SIG-M5 treated with dmso at 0.1 percent for 504 hours (cell line): Measurements from ENCODE around the gene SYCN.

Experiments used
- DNase-seq: peaks from one replicate; lab custom pipeline; 2025; ENCODE audit not compliant: unreplicated experiment; lab: John Stamatoyannopoulos, UW

The SYCN gene

DNA sequence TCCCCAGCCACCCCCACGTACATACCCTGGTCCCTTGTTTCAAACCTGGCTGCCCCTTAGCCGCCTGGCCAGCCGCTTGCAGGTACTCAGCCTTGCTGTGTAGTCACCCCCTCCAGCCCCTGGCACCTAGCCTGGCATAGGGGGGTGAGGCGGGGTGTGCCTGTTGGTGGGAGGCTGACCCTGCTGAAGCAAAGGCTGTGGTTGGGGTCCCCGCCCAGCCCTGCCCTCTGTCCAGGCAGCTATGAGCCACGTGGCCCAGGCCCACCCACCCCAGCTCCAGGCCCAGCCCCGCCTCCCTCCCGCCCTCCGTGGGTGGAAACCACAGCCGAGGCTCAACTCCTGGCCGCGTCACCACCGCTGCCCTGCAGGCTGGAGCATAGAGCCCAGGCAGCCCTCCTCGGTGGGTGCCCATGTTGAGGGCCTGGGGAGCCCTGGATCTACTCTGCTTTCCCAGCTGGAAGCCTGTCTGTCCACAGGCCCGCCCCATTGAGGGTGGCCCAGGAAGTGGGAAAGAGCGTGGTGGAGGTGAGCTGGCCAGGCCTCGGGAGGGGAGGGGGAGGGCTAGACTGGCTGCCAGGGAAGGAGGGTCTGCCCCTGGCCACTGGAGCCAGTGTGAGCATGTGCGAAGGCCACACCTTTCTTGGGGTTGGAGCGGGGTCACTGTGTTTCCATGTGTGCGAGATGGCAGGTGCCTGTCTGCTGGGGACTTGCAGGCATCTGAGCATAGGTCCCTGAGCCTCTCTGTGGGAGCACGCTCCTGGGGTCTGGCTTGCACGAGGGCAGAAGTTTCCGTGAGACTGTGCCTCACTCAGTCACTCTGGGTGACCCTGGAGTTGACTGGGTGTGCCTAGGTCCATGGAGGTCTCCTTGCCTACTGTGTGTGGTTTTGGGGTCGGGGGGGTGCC lies 47.5 kb downstream of the SYCN start:
- DNase-seq: no peak

GRCh38 chr19:39155741-39156140 lies 48.3 kb downstream of the SYCN start:
- DNase-seq: no peak

GRCh38 chr19:39155114-39155700 lies 48.9 kb downstream of the SYCN start:
- DNase-seq: no peak

DNA sequence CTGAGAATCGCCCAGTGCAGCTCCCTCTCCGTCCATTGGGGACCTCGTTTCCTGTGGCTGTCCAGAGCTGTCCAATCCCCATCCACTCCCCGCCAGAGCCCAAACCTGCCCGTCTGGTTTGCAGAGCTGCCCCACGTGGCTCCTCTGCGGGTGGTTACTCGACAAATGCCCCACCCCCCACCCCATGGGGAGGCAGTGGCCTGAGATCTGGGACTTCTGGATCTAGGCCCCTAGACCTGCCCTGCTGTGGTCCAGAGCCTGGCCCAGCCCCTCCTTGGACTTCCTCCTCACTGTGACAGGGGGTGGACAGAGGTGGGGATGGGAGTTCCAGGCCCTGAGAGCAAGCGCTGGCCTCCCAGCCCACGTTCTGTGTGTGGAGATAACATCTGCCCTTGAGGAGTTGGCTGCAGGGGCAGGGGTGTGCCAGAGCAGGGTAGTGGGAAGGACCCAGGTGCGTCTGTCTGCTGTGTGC lies 49.4 kb downstream of the SYCN start:
- DNase-seq: peak; percentile 56

- no peak for DNase-seq
Observed at GRCh38 chr19:39154100-39154628, 49.9 kb downstream of the SYCN start.
